A549 (cell line): Measurements from ENCODE around the gene SPPL2B.

Experiments
- CTCF ChIP-seq: fragments of >200 bp; sonication (Bioruptor Twin); formaldehyde crosslinking; IDR thresholded peaks from 3 replicates; pipeline ENCODE4 v1.5.1; 2016
- EP300 ChIP-seq, 2 experiments: fragments of >200 bp; sonication (Bioruptor Twin); formaldehyde crosslinking; IDR thresholded peaks; 2 replicates in 1 of 2; 3 replicates in 1 of 2; pipeline ENCODE4 v1.6.1; 2016 to 2017
- POLR2A ChIP-seq: IDR thresholded peaks from 2 replicates; pipeline ENCODE4 v1.6.1; 2012; ENCODE audit warnings: mild to moderate bottlenecking, low read length
- REST ChIP-seq: fragments of 200-600 bp; sonication (generic); IDR thresholded peaks from 2 replicates; pipeline ENCODE4 v1.6.1; 2016; ENCODE audit warnings: antibody characterized with exemption, mild to moderate bottlenecking, moderate library complexity

GRCh38 chr19:2381148-2381820 lies 52.8 kb downstream of the SPPL2B start:
- TF ChIP-seq CTCF (no peak), REST (no peak), POLR2A (no peak), EP300 (IDR thresholded peaks at IDR 0.05) (no peak)
